ENCODE data around the gene FRY.

- TF ChIP-seq POLR2A (IDR thresholded peaks at IDR 0.05; ENCODE audit: low read length), result no peak
- no peak for TF ChIP-seq GATA1 (IDR thresholded peaks at IDR 0.05; ENCODE audit: low read depth, low read length)
Measured at GRCh38 chr13:32029684-32030083, 1.9 kb upstream of the FRY start.

All from erythroblast (primary cell).